ENCODE data around the gene FREM2. TPM values are rescaled to one million over a fixed set of nuclear protein-coding genes. Genes with fewer than 3 reads are reported as not detected.
A peak's percentile ranks its signal among the peaks of the same experiment; 100 is the strongest.

Gene FREM2
- polyA plus RNA-seq, 1 of the 3 experiments (the other 2 are of a cell fraction): not detected

DNA sequence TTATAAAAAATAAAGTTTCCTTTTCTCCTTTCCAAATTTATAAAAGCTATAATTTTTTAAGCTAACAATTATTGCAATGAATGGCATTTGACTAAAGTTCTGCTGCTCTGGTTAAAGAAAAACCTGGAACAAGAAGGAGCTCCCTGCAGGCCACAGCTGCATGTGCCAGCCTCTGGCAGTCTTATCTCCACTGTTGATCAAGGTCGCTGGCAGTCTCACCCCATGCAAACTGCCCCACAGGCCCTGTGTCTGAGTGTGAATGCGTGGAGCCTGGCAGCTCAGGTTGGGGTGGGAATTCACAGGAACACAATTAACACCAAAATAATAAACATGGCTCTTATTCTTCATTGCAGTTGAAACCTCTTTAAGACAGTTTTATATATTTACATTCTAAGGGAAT, 30.2 kb upstream of the FREM2 start:
- H3K9me3 ChIP-seq: no peaks in the 10 kb centered on the region
- H4K20me1 ChIP-seq (ENCODE audit: insufficient read depth): no peaks in the 10 kb centered on the region
- no peak for TF ChIP-seq POLR2AphosphoS5 (IDR thresholded peaks at IDR 0.05; ENCODE audit: low read depth, low read length)
- peak; percentile 56 for TF ChIP-seq GATA2 (CRISPR knock-in tag; IDR thresholded peaks at IDR 0.05)
- 17% methylated on average over 2 of the region's 2 CpGs for WGBS (ENCODE audit: low lambda C conversion rate)
- H3K9ac ChIP-seq: no peak overlapping the region
- H2AFZ ChIP-seq (ENCODE audit: low read depth): no peak overlapping the region
- no peaks in the 10 kb centered on the region for H3K27me3 ChIP-seq (ENCODE audit: insufficient read depth)
- no peak overlapping the region for H3K27ac ChIP-seq (ENCODE audit: low read depth in 2 of 2, low read length in 1 of 2)
- H3K4me1 ChIP-seq (ENCODE audit: control insufficient read depth in 1 of 2, insufficient read depth in 2 of 2, low read depth in 1 of 2, low read length in 1 of 2): peaks cover 2 to 17% of the 10 kb centered on the region in 2 experiments; a peak in 2 of 4 replicates
- no peak overlapping the region for H3K4me2 ChIP-seq
- H3K36me3 ChIP-seq (replicated peaks in 1 of 2; ENCODE audit: control insufficient read depth in 1 of 2, insufficient read depth in 2 of 2, low read length in 1 of 2): no peaks in the 10 kb centered on the region
- DNase-seq: peak; percentile 16
- POLR2A ChIA-PET: no interaction called here
- H3K79me2 ChIP-seq (ENCODE audit: insufficient read depth): no peaks in the 10 kb centered on the region
- peaks cover 3% of the 10 kb centered on the region for H3F3A ChIP-seq (replicated peaks; ENCODE audit: insufficient read depth)
- H3K9me2 ChIP-seq: no peaks in the 10 kb centered on the region; the same call in 1 of the 2 replicates
- no peak overlapping the region for H3K4me3 ChIP-seq (ENCODE audit: low read depth in 2 of 2, low read length in 1 of 2)
- CTCF ChIA-PET: interaction anchor here (1.5 kb wide), 1 partner anchor 15 kb away, joined by 3 read pairs; no protein-coding TSS in a partner anchor

DNA sequence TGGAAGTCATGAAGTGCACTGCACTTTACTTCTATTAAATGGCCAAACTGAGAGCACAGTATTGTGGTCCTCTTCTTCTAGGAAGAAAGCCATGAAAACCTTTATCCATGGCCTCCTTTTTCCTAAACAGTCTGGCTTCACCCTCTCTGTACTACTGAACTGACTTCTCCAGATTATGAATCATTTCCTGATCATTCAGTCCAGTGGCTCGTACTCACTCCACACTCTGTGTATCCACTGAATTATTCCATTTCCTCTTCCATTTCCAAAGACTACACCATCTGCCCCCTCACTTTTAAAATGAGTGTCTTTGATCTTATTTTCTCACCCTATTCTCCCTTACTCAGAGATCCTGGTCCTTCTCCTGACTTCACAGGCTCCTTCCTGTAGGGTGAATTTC, 29.7 kb upstream of the FREM2 start:
- H3K9me2 ChIP-seq: no peaks in the 10 kb centered on the region; the same call in 1 of the 2 replicates
- H3K27me3 ChIP-seq (ENCODE audit: insufficient read depth): no peaks in the 10 kb centered on the region
- H3K36me3 ChIP-seq (replicated peaks in 1 of 2; ENCODE audit: control insufficient read depth in 1 of 2, insufficient read depth in 2 of 2, low read length in 1 of 2): no peaks in the 10 kb centered on the region
- no peaks in the 10 kb centered on the region for H3K79me2 ChIP-seq (ENCODE audit: insufficient read depth)
- DNase-seq: no peak
- no peaks in the 10 kb centered on the region for H3K9me3 ChIP-seq
- no peaks in the 10 kb centered on the region for H4K20me1 ChIP-seq (ENCODE audit: insufficient read depth)
- TF ChIP-seq TAF1 (IDR thresholded peaks at IDR 0.05; ENCODE audit: borderline replicate concordance, low read depth, low read length) (no peak), GABPA (IDR thresholded peaks at IDR 0.05; ENCODE audit: low read depth) (no peak), POLR2AphosphoS5 (IDR thresholded peaks at IDR 0.05; ENCODE audit: low read depth, low read length) (no peak), NRF1 (IDR thresholded peaks at IDR 0.05; ENCODE audit: low read depth, low read length) (no peak)
- CTCF ChIA-PET: no interaction called here
- H3K9ac ChIP-seq: no peak overlapping the region
- no peak overlapping the region for H3K4me2 ChIP-seq
- peaks cover 2 to 22% of the 10 kb centered on the region in 2 experiments; a peak in 2 of 4 replicates for H3K4me1 ChIP-seq (ENCODE audit: control insufficient read depth in 1 of 2, insufficient read depth in 2 of 2, low read depth in 1 of 2, low read length in 1 of 2)
- no peak overlapping the region for H2AFZ ChIP-seq (ENCODE audit: low read depth)
- H3K27ac ChIP-seq (ENCODE audit: low read depth in 2 of 2, low read length in 1 of 2): no peak overlapping the region
- 20% methylated on average over 1 of the region's 1 CpG for WGBS (ENCODE audit: low lambda C conversion rate)
- H3F3A ChIP-seq (replicated peaks; ENCODE audit: insufficient read depth): peaks cover 3% of the 10 kb centered on the region
- no peak overlapping the region for H3K4me3 ChIP-seq (ENCODE audit: low read depth in 2 of 2, low read length in 1 of 2)
- POLR2A ChIA-PET: no interaction called here

DNA sequence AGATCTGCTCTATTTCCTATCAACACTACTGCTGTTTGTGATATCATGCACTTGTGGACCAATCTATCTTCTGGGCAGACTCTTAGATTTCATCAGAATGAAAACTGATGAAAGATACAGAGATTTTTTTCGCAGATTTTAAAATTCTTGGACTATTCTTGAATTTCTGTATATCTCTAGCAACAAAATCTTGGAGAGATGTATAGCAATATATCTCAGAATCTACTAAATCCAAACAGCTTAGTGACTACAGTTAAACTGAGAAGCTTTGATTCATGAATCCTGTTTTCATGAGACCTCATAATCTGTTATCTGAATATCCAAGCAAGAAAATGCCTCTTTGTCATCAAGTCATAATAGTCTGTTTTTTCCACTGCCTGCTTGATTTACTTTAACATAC, 28.0 kb upstream of the FREM2 start:
- no peaks in the 10 kb centered on the region; the same call in 1 of the 2 replicates for H3K9me2 ChIP-seq
- ChIA-PET CTCF (no interaction called here), POLR2A (no interaction called here)
- H3K27ac ChIP-seq (ENCODE audit: low read depth in 2 of 2, low read length in 1 of 2): no peak overlapping the region
- DNase-seq: no peak
- H3K4me3 ChIP-seq (ENCODE audit: low read depth in 2 of 2, low read length in 1 of 2): no peak overlapping the region
- no peaks in the 10 kb centered on the region for H4K20me1 ChIP-seq (ENCODE audit: insufficient read depth)
- 25% methylated on average over 1 of the region's 1 CpG for WGBS (ENCODE audit: low lambda C conversion rate)
- no peaks in the 10 kb centered on the region for H3K27me3 ChIP-seq (ENCODE audit: insufficient read depth)
- no peak overlapping the region for H3K4me2 ChIP-seq
- H3K4me1 ChIP-seq (ENCODE audit: control insufficient read depth in 1 of 2, insufficient read depth in 2 of 2, low read depth in 1 of 2, low read length in 1 of 2): peaks cover 2 to 32% of the 10 kb centered on the region in 2 experiments; a peak in 2 of 4 replicates
- H3K9ac ChIP-seq: no peak overlapping the region
- TF ChIP-seq RFX5 (IDR thresholded peaks at IDR 0.05; ENCODE audit: low read length): no peak
- no peak for TF ChIP-seq YY1 (IDR thresholded peaks at IDR 0.05; ENCODE audit: low read depth)
- TF ChIP-seq, protein P1, sequence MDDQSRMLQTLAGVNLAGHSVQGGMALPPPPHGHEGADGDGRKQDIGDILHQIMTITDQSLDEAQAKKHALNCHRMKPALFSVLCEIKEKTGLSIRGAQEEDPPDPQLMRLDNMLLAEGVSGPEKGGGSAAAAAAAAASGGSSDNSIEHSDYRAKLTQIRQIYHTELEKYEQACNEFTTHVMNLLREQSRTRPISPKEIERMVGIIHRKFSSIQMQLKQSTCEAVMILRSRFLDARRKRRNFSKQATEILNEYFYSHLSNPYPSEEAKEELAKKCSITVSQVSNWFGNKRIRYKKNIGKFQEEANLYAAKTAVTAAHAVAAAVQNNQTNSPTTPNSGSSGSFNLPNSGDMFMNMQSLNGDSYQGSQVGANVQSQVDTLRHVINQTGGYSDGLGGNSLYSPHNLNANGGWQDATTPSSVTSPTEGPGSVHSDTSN (IDR thresholded peaks at IDR 0.05): no peak
- TF ChIP-seq ELF1 (IDR thresholded peaks at IDR 0.05): no peak
- no peak for TF ChIP-seq TAF1 (IDR thresholded peaks at IDR 0.05; ENCODE audit: borderline replicate concordance, low read depth, low read length)
- TF ChIP-seq SMC3 (IDR thresholded peaks at IDR 0.05; ENCODE audit: low read depth, low read length): no peak
- no peaks in the 10 kb centered on the region for H3K79me2 ChIP-seq (ENCODE audit: insufficient read depth)
- no peak overlapping the region for H2AFZ ChIP-seq (ENCODE audit: low read depth)
- H3F3A ChIP-seq (replicated peaks; ENCODE audit: insufficient read depth): peaks cover 3% of the 10 kb centered on the region
- H3K36me3 ChIP-seq (replicated peaks in 1 of 2; ENCODE audit: control insufficient read depth in 1 of 2, insufficient read depth in 2 of 2, low read length in 1 of 2): no peaks in the 10 kb centered on the region
- no peaks in the 10 kb centered on the region for H3K9me3 ChIP-seq
